GM18498 (cell line): Measurements from ENCODE around the gene GBX1.

Experiments used
- ATAC-seq: cut with Tn5 transposase; IDR thresholded peaks from one replicate; pipeline ENCODE4 v1.9.1; 2021; ENCODE audit warnings: mild to moderate bottlenecking, moderate library complexity; ENCODE audit not compliant: unreplicated experiment

Gene GBX1

DNA sequence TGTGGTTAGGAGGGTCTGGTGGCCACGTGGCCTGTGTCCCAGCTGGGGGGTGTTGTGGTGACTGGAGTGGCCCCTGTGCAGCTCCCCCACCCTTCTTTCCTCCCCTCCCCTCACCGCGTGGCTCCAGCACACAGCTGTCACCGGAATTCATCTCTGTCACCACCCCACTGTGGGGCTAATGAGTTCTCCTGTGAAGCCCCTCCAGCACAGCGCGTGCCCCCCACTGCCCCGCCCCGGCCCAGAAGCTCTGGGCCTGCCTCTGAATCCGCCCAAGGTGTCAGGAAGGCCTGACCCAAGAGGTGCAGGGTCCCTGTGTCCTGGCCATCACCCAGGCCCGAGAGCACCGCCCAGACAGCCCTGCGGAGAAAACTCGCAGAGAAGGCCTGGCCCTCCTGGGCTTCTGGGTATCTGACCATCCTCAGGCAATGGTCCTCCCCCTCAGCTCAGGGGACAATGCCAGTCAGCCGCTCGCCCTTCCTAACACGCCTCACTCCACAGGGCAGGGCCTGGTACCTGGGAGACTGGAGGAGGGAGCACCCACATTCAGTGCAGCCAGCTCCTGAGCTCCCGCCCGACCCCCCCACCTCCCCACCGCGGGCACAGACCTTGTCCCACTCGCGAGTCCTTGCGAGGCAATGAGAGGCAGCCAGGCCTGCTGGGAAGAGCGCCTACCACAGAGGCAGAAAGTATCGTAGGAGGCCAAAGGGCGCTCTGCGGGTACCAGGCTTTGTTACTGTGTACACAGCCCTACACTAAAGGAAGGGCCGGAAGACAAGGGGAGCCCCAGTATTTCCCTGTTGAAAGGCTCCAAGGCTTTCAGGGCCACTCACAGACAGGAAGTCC lies 38.2 kb downstream of the GBX1 start:
- ATAC-seq = no peak

DNA sequence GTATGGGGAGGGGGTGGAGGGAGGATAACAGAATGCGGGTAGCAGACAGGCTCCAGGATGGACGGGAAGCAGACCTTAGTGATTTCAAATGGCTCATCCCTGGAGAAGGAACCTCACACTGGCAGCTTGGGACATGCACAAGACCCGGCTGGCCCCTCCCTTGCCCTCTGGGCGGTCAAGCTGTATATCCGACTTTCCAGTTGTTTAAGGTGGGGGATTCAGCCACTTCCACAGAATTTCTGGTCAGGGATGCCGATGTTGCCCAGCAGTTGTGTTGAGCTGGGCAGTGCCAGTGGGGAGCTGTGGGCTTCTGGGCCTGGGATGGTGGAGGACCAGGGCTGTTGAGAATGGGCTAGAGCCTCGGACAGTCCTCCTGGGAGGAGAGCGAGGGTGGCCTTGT lies 38.8 kb downstream of the GBX1 start:
- ATAC-seq = no peak

- no peak for ATAC-seq
Measured at GRCh38 chr7:151128144-151128543, 39.4 kb downstream of the GBX1 start.

DNA sequence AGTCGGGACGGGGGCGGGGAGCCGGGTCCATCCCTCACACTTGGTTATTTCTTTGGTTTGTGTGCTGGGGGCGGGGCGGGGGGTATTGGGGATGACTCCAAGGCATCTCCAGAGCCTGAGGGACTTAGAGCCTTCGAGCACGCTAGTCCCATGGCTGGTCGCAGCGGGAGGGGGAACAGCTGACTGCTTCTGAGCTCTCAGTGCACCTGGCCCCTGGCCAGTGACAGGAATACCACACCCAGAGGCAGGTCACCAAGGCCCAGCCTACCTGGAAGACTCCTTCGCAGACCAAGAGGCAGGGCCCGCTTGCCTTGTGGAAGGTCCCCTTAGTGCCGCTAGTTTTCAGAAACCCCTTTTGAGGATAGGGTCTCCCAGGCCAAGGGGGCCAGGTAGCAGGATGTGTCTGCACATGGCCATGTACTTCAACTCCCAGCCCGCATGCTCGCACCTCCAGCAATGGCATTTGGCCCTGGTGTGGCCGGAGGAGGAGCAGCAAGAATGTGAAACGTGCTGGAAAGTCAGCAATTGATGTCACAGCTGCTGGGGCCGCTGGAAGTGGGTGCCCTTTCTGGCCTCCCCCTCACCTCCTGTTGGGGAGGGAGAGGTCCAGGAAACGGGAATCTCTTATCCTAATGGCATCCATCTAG lies 40.9 kb downstream of the GBX1 start:
- no peak for ATAC-seq

GRCh38 chr7:151125846-151126481 lies 41.5 kb downstream of the GBX1 start:
- ATAC-seq = no peak

DNA sequence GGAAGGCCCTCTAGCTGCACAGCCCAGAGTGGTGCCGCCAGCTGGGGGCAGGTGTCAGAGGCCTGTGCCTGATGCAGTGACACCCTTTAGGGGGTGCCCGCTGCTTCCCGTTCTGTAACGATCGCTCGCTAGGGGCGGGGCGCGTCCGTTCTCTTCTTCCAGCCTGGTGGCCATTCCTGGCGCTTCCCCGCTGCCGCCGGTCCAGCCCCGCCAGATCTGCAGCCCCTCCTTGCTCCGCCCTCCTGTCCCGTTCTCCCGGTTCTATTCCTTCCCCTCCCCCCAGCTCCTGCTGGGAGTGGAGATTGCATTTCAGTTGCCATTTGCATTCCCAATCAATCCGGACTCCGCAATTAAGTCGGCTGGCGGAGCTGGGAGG lies 42.0 kb downstream of the GBX1 start:
- no peak for ATAC-seq

DNA sequence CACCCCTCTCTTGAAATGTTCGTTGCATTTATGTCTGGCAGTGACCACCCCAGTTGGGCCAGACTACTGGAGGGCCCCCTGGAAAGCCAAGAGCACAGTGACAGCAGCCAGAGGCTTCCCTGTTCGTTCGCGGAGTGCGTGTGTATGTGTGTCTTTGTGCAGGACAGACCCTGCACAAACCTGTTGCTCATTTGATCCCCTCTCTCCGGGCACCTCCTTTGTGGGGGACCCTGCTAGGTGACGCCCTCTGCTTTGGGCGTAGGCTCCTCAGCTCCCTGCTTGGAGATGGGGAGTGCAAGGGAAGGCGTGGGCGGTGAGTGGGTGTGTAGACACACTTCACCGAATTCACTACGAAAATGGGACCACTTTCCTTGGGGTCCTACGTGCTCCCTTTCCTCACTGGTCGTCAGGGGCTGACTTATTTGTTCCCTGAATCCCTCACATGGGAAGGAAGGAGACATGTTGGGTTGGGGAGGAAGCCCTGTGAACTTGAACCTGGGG lies 42.5 kb downstream of the GBX1 start:
- no peak for ATAC-seq

DNA sequence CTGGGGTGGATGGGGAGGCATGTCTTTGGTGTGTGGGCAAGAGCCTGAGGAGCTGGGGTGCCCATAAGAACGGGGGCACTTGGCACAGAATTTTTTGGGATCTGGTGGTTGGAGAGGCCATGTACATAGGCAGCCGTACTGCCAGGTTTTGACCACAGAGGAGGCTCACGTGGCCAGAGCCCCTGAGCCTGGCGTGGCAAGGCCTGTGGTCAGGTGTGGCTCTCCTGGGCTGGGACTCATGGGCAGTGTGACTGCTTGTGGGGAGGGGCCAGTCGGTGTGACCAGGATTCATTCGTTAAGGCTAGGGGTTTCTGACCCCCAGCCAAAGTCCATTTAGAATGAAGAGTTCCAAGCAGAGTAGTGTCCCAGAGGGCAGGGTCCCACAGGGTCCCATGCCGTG lies 43.0 kb downstream of the GBX1 start:
- ATAC-seq = no peak

DNA sequence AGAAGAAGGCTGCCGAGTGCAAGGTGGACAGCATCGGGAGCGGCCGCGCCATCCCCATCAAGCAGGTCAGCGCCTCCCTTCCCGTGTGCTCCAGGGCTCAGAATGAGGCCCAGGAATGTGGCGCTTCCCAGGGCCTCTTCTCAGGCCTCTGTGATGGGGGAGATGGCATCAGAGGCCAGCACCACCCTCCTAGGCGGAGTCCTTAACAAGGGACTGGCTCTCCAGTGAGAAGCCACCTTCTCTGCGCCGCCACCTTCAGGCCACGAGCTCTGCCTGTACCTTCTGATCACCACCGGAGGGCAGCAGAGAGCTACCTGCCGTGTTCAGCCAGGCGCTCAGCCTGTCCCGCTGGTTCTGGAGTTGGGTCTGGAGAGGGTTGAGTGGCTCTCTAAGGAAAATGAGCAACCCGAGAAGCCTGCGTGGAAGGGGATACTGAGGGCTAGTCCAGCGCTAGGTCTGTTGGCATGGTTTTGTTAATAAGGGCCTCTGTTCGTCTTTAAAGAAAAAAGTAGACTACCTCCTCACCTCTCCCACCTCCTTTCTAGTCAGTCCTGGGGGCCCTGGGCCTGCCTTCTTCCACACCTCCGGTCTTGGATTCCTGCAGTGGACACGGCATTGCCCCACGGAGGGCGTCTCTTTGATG lies 43.6 kb downstream of the GBX1 start:
- ATAC-seq = peak; percentile 86

DNA sequence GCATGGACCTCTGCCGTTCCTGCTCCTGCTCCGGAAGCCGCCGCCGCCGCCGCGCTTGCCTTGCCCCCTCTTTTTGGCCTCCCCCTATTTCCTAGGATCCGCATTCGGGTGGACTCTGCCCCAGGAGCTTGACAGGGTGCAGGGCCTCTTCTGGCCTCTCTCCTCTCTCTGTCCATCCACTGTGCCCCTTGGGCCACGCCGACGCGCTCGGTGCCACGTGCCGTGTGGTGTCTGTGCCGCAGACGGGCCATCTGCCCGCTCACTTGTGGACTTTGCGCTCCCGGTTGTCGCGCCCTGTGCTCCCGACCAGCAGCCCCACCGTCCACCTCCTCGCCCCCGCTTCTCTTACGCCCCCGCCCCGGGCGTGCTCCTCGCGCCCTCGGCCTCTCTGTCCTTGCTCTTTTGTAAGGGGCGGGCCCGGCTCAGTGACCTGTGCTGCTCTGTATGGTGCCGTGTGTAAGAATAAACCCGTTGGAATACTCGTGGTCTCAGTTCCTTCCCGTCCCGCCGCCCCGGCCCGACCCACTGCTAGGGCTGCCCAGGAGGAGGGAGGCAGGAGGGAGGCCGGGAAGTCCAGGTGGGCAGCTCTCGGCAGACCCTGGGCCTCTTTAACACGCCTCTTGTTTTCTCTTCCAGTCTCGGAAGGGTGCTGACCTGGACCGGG lies 44.2 kb downstream of the GBX1 start:
- no peak for ATAC-seq

DNA sequence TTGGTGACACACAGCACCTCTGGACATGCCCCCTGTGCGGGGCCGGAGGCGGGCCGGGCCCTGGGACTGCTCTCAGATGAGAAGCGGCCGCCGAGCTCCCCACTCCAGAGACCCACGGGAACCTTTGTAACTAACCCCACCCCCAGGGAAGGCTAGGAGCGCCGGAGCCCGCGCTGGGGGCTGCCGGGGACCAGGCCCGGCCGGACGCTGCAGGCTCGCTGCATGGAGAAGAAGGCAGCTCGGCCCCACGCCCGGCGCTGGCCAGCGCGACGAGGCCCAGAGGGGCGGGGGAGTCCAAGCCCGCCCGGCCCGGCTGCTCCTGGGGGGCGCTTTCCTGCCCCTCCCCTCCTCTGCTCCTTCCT lies 44.7 kb downstream of the GBX1 start:
- ATAC-seq = no peak

DNA sequence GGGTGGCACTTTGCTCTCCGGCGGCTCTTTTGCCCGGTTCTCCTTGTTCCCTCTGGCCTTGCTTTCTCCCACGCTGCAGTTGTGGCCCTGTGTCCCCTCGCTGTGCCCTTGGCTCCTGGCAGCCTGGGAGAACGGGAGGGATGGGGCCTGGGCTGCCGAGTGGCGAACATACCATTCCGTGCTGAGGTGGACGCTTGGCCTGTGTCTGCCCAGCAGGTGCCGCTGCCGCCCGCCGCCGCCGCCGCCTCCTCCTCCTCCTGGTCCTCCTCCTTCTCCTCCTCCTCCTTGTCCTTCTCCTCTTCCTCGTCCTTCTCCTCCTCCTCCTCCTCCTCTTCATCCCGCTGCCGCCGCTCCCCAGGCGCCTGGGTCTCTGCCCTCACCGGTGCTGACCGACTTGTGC lies 45.2 kb downstream of the GBX1 start:
- ATAC-seq = no peak

DNA sequence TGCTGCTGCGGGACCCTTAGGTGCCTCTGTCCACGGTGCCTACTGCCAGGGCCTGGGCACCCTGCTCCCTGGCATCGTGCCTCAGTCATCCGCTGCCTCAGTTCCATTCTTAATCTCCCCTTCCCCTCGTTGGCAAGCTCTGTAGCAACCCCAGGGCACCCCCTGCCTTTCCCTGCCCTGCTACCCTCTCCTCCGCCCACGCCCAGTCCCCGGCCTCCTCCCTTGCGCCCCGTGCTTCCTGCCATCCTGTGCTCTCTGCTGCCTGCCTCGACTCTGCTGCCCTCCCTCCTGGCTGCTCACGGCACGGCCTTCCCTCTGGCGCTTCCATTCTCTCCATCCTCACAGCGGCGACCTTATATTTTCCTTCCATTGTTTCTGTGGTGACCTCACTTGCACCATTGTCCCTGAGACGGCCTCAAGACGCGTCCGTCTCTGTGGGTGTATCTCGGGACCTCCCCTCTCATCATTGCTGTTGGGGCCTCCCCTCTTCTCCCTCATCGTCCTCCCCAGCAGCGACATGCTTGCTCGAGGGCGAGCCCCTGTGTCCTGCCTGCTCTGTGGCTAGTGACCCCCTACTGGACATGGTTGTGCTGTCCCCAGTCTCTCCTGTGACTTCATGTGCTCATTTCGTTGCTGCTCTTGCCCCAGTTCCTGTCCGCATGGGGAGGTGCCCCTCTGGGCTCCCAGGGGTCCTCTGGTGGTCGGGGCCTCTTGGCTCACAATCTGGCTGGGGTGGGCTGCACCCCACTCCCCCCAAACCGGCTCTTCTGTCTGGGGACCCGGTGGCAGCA lies 45.9 kb downstream of the GBX1 start:
- ATAC-seq = no peak

DNA sequence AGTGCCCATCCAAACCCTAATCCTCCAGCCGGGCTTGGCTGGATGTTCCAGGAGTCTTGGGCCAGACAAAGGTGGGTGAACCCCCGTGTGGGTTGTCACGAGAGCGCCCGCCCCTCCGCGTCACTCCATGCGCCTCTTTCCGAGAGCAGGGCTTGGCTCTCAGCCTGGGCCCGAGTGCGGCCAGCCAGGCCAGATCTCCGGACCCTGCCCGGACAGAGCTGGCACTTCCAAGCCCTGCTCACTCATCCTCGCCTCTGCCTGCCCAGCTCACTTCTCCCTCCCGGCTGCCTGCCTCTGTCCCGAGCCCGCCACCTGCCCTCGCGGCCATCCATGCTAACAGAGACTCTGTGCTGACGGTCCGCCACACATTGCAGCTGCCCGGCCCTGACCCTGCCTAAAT lies 46.6 kb downstream of the GBX1 start:
- no peak for ATAC-seq

GRCh38 chr7:151119902-151120301 lies 47.6 kb downstream of the GBX1 start:
- ATAC-seq = no peak

- ATAC-seq = no peak
Measured at GRCh38 chr7:151119055-151119415, 48.5 kb downstream of the GBX1 start.

DNA sequence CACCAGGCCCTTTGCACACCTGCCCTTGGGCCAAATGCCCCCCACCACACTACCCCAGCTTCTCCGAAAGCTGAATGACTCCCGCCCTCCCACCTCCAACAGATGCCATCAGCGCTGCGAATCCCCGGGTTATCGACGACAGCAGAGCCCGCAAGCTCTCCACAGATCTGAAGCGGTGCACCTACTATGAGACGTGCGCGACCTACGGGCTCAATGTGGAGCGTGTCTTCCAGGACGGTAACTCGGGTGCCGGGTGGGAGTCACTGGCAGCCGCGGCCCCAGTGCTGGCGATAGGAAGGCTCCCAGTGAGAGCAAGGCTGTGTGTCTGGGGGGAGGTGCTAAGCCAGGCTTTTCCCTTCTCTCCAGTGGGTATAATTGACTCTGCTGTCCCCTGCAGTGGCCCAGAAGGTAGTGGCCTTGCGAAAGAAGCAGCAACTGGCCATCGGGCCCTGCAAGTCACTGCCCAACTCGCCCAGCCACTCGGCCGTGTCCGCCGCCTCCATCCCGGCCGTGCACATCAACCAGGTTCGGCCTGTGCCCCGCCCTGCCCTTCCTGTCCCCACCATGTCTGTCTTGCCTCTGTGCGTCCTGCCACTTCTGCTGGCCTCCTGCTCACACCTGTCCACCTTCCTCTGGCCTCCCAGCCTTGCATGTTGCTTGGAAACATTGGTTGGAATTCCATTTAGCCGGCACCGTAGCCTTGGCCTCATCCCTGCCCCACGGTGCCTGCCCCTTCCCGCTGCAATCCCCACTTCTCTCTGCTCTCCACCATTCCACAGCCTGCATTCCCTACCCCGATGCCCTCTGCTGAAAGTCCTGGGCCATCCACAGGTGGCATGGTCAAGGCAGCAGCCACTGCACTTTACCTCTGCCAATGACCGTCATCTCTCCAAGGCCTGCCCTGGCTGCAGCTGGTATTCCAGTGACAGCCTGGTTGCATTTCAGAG lies 49.1 kb downstream of the GBX1 start:
- no peak for ATAC-seq

DNA sequence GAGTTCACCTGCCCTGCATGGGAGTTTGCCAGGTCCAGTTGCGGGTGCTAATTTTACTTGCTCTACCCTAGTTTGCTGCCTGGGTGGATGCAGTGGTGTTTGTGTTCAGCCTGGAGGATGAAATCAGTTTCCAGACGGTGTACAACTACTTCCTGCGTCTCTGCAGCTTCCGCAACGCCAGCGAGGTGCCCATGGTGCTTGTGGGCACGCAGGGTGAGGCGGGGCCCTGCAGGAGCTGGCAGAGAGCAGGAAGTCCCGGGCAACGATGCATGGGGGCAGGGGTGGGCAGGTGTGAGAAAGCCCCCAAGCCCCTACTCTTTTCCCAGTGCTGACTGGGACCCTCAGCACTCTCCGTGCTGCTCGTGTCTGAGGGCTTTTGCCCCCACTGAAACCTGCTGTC lies 49.9 kb downstream of the GBX1 start:
- ATAC-seq = no peak
